Fibroblast of the aortic adventitia (primary cell): ENCODE data around the gene PIKFYVE. TPM values are rescaled to one million over a fixed set of nuclear protein-coding genes. Genes with fewer than 3 reads are reported as not detected.

Source experiments
- DNase-seq: peaks from one replicate; pipeline ENCODE4 v3.0.0-alpha.2; 2010; ENCODE audit warnings: low read depth
- H3K4me3 ChIP-seq: 2 replicates; pipeline ENCODE4 v1.5.1; 2011; ENCODE audit warnings: low read depth, mild to moderate bottlenecking, control low read depth, low read length, moderate library complexity
- total RNA-seq: library from RNA; depleted of rRNA; stranded (reverse); fragments of >200 nt; gene quantifications from 2 replicates; pipeline ENCODE4 v1.2.3, GENCODE V29; 2012; ENCODE audit warnings: low replicate concordance
- TF ChIP-seq, protein P1 (sequence below): IDR thresholded peaks from 2 replicates; pipeline ENCODE4 v1.5.1; 2011; ENCODE audit warnings: mild to moderate bottlenecking, low read length, control low read depth, inconsistent platforms; ENCODE audit not compliant: insufficient read depth

PIKFYVE gene
- total RNA-seq, 1 donor: 45.8 TPM

DNA sequence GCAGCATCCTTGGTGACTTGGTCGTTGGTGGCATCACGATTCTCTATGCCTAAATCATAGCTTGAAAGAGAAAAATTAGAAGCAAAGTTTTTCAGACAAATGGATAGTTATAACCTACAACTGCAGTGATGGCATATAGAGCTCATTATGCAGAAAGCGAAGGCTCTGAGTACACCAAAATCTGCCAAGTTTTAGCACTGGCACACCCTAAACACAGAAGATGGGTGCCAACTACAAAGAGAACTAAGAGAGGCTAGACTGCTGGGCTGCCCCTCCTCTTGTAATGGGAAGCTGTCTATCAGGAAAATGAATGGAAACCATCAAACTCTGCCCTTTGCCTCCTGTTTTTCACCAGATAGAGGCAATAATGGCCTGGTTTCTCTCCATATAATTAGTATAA, 17.5 kb upstream of the PIKFYVE start:
- TF ChIP-seq, protein P1, sequence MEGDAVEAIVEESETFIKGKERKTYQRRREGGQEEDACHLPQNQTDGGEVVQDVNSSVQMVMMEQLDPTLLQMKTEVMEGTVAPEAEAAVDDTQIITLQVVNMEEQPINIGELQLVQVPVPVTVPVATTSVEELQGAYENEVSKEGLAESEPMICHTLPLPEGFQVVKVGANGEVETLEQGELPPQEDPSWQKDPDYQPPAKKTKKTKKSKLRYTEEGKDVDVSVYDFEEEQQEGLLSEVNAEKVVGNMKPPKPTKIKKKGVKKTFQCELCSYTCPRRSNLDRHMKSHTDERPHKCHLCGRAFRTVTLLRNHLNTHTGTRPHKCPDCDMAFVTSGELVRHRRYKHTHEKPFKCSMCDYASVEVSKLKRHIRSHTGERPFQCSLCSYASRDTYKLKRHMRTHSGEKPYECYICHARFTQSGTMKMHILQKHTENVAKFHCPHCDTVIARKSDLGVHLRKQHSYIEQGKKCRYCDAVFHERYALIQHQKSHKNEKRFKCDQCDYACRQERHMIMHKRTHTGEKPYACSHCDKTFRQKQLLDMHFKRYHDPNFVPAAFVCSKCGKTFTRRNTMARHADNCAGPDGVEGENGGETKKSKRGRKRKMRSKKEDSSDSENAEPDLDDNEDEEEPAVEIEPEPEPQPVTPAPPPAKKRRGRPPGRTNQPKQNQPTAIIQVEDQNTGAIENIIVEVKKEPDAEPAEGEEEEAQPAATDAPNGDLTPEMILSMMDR: no peak
- no peak for DNase-seq
- no peak overlapping the region for H3K4me3 ChIP-seq

DNA sequence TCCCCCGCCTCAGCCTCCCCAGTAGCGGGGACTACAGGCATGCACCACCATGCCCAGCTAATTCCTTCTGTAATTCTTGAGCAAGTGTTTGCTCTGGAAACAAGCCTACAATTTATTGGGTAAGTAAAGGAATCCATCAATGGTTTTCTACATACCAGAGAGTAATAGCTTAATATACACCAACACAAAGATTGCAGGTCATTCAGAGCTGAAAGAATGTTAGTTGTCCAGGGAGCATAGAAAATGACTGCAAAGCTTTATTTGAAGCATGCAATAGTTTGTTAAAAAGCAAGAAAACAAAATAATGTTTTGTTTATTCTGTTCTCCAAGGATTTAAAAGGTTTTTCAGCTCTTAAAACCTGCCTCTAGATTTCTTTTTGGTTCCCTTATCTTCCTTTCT, 16.8 kb upstream of the PIKFYVE start:
- no peak overlapping the region for H3K4me3 ChIP-seq
- TF ChIP-seq, protein P1: no peak
- DNase-seq: peak; percentile 43

DNA sequence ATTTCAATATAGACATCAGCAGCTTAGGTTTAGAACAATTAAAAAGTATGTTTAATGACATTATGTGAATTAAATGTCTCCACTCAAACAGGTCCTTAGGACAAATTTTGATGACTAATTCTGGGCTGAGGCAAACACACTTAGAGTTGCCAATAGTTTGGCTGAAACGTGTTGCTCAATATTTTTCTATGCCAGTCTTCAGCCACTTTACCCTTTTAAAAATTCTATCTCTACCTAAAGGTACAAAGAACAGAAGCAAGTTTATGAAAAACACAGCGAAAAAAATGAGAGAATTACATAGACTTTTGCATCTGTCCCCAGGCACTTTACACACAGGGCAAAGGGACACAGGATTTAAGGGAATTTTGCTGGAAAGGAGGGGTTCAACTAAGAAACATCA, 15.7 kb upstream of the PIKFYVE start:
- peak; percentile 59 for DNase-seq
- TF ChIP-seq, protein P1: no peak
- no peak overlapping the region for H3K4me3 ChIP-seq

DNA sequence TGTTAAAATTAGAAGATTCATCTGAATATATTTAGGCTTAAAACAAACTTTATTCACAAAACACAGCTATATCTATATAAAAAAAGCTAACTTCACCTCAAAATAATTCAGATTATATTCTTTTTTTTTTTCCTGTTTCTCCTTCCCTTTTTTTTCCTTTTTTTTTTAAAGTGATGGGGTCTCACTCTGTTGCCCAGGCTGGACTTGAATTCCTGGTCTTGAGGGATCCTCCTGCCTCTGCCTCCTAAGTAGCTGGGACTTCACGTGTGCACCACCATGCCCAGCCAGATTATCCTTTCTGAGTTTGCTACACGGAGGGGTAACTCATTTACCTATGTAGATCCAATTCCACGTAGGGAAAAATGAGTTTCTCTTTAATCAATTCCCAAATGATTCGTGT, 15.0 kb upstream of the PIKFYVE start:
- H3K4me3 ChIP-seq: no peak overlapping the region
- DNase-seq: no peak
- TF ChIP-seq, protein P1: no peak

DNA sequence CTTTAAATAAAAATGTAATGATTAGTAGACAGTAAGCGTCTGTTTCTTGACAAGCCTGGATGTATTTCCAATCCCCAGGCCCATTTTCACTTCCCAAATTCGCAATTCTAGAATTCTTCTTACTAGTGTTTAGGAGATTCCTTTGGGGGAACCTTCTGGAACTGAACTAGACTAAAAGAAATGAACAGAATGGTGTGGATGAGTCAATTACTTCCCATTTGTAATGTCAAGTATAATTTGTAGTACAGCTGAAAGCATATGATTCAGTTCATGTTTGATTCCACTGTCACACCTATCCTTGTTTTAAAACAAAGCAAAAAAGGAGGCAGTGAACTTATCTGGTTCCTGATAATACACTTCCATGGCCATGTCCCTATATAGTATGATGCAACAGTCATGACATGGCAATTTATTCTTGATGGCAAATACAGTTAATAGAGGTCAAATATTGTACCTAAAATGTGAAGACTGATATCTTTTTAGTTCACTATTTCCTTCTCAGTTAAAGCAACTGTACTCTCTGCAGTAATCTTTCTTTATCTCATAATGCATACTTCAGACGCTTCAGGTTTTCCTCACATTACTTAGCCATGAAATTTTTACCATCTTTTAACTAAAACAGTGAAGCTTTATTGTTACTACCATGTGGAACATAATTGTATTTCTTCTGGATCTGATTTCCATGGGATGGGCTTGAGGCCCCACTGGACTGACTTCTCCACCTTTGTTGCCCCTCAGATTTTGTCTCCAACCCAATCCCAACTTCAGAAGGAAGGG, 13.2 kb upstream of the PIKFYVE start:
- DNase-seq: peak; percentile 34
- TF ChIP-seq, protein P1: no peak
- H3K4me3 ChIP-seq: peak overlapping the region; percentile 99

DNA sequence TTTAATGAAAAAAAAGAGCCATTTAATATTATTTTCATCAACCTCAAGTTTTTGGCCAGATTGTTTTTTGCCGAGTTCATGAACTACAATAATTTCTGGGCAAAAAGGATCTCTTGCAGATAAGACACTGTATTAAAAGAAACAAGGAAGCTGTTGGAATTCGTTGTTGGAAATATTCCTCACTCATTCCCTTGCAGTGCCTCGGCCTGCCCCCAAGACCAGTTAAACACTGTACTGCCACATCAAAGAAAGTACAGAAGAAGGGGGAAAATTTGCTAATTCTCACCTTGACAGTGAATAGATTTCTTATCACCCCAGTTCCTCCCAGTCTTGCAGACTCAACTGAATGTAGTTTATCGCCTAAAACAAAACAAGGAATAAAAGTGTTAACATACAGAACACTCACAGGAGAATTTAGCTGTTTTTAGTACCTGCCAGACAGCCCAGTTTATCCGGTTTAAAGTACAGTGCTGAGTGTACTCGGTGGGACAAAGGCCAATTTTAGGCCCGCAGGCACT, 12.4 kb upstream of the PIKFYVE start:
- DNase-seq: peak; percentile 70
- peak overlapping the region; percentile 99 for H3K4me3 ChIP-seq
- TF ChIP-seq, protein P1: no peak
